C1 segment of cervical spinal cord (tissue), 14 donors: ENCODE results near the gene WBP11.

Experiments
- DNase-seq, 14 donors: peaks; one replicate each; lab custom pipeline; 2025; lab: John Stamatoyannopoulos, UW

Gene WBP11

GRCh38 chr12:14803011-14803829, at the start of gene WBP11, which contains the start of gene C12orf60:
Gene WBP11, minus strand, starts transcription at chr12:14803478. Its CDS starts 2,095 bp downstream, at chr12:14801383.
Gene C12orf60, plus strand, starts transcription at chr12:14803670. Its CDS starts 19,266 bp downstream, at chr12:14822936.
- DNase-seq = peak; percentile 24 to 99 (median 88)

- no peak for DNase-seq
Observed at GRCh38 chr12:14852880-14853279, 49.6 kb upstream of the WBP11 start.

GRCh38 chr12:14850929-14851663, 47.8 kb upstream of the WBP11 start:
- no peak for DNase-seq

- DNase-seq = no peak
Observed at GRCh38 chr12:14849661-14850060, 46.4 kb upstream of the WBP11 start.

- DNase-seq = no peak
Observed at GRCh38 chr12:14846876-14847580, 43.8 kb upstream of the WBP11 start.

- no peak for DNase-seq
Observed at GRCh38 chr12:14846042-14846587, 42.8 kb upstream of the WBP11 start.

- DNase-seq = peak in 3 of 14 donors; percentile 7 to 39 (median 26)
Observed at GRCh38 chr12:14845350-14845750, 42.1 kb upstream of the WBP11 start.

- no peak for DNase-seq
Observed at GRCh38 chr12:14844401-14844800, 41.1 kb upstream of the WBP11 start.

- DNase-seq = no peak
Observed at GRCh38 chr12:14843425-14843887, 40.2 kb upstream of the WBP11 start, which contains the start of gene ART4. Gene ART4, minus strand, starts transcription at chr12:14843526. Its CDS starts 413 bp downstream, at chr12:14843113.

GRCh38 chr12:14842315-14842714, 39.0 kb upstream of the WBP11 start:
- DNase-seq = no peak

- no peak for DNase-seq
Observed at GRCh38 chr12:14841761-14842160, 38.5 kb upstream of the WBP11 start.

GRCh38 chr12:14840616-14841015, 37.3 kb upstream of the WBP11 start:
- DNase-seq = no peak

- DNase-seq = no peak
Observed at GRCh38 chr12:14839262-14839661, 36.0 kb upstream of the WBP11 start.

GRCh38 chr12:14836336-14837210, 33.3 kb upstream of the WBP11 start:
- DNase-seq = no peak

- DNase-seq = no peak
Observed at GRCh38 chr12:14834509-14834908, 31.2 kb upstream of the WBP11 start.

- DNase-seq = no peak
Observed at GRCh38 chr12:14833952-14834351, 30.7 kb upstream of the WBP11 start.

GRCh38 chr12:14833336-14833735, 30.1 kb upstream of the WBP11 start:
- no peak for DNase-seq

- no peak for DNase-seq
Observed at GRCh38 chr12:14828892-14829291, 25.6 kb upstream of the WBP11 start.

GRCh38 chr12:14827043-14827442, 23.8 kb upstream of the WBP11 start:
- DNase-seq = no peak

GRCh38 chr12:14826491-14826890, 23.2 kb upstream of the WBP11 start:
- DNase-seq = no peak

GRCh38 chr12:14825256-14825655, 22.0 kb upstream of the WBP11 start:
- no peak for DNase-seq
